NCI-H345 (cell line): ENCODE measurements around the gene NSFL1C.
A peak's percentile ranks its signal among the peaks of the same experiment; 100 is the strongest.
"Not testable (repeated sequence)": the region's sequence is repeated elsewhere in the genome, so short reads cannot be mapped to it uniquely, and the experiment has no call there.

Experiments
- DNase-seq: peaks from one replicate; lab custom pipeline; 2025; lab: John Stamatoyannopoulos, UW

The NSFL1C gene

DNA sequence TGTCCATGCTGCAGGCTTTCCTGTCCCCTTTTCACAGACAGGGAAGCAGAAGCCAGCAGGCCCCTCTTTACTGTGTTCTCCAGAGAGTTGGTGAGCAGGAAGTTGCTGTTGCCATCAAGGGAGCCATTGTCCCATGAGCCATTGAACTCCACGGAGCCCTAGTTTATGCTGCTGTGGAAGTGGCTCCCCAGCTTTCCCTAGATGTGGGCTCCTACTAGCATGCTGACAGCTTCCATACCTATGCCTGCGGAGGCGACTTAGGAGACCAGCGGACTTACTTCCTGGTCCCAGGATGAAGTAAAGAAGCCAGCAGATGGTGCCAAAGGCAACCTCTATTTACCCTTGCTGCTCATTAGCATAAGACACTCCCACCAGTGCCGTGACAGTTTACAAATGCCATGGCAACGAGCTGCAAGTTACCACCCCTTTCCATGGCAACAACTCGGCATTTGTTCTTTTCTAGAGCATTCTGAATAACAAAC lies 43.0 kb downstream of the NSFL1C start:
- DNase-seq = peak; percentile 73

DNA sequence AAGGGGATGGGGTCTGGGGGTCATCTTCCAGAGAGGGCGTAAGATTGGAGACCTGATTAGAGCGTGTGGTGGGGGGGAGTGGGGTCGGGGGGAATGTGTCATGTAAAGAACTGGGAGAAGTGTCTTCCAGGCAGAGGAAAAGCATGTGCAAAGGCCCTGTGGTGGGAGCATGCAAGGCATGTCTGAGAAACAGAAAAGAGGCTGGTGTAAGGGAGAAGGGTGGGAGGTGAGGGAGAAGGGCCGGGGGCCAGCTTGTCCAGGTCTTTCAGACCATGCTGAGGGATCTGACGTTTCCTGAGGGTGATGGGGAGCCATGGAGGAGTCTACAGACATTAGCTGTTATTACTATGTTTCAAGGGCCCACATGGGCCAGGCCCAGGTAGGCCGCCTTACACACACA lies 43.4 kb downstream of the NSFL1C start:
- DNase-seq = no peak

DNA sequence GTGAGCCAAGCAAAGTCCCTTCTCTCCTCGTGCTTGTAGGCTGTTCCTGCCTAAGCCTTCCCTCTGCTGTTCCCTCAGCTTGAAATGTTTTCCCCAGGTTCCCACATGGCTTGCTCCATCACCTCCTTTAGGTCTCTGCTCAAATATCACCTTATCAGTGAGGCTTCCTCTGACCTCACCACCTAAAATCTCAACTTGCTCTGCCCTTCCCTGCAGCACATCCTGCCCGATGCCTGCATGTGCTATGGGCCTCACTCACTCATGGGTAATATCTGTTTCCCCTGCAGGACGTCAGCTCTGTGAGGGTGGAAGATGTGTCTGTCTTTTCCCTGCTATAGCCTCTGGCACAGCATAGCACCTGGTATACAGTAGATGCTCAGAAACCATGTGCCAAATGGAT lies 43.9 kb downstream of the NSFL1C start:
- no peak for DNase-seq

DNA sequence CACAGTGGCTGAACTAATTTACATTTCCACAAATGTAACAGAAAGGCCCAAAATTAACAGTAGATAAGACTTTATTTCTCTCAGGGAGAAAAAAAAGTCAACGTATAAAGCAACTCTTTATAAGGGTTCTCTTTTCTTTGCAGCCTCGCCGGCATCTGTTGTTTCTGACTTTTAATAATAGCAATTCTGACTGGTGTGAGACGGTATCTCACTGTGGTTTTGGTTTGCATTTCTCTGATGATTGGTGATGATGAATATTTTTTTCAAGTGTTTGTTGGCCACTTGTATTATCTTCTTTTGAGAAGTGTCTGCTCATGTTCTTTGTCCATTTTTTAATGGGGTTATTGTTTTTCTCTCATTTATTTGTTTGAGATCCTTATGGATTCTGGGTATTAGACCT lies 46.6 kb downstream of the NSFL1C start:
- DNase-seq = no peak

DNA sequence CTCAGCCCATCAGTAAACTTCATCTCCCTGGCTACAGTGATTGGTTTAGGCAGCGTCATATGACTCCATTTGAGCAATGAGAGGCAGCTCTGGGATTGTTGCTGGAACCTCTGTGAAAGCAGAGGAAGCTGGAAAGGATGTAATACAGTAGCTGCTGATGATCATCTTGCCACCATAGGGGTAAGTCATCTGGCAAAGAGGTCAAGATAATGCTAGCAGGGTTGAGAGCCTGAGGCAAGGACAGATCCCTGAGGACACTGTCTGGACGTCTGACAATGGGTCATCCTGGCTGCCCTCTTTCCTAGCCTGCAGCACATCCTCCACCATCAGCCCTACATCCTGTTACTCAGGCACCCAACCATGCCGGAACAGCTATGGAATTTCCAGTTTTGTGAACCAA lies 48.3 kb downstream of the NSFL1C start:
- no peak for DNase-seq

DNA sequence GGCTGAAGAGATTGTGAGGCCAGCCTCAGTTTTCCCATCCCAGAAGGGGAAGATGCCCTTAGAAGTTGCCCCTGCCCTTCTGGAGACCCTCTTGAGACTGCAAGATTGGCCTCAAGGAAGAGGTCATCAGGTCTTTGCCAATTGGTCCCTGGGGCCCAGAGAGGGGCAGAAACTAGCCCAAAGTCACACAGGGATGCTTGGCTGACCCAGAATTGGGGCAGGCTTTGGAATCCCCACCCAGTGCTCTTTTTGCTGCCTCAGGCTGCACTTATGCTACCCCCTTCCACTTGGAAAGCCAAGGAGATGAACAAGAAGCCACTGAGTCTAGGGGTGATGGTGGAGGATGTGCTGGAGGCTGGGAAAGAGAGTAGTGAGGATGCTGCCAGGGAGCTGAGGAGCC lies 48.9 kb downstream of the NSFL1C start:
- no peak for DNase-seq

DNA sequence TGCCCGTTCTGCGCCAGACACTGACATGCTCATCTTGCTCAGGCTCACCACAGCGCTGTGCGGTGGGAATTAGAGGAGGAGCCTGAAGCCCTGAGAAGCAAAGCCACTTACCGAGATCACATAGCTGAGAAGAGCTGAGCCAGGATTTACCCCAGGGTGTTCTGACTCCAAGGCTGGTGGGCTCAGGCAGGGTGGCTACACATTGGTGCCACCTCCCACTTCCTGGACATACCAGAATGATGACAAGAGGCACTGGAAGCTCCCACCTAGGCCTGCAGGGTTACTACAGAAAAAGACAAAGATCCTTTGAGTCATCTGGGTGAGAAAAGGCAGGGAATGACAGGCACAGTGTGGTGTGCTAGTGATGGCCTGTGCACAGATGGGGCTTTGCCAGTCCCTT lies 49.4 kb downstream of the NSFL1C start:
- no peak for DNase-seq

DNA sequence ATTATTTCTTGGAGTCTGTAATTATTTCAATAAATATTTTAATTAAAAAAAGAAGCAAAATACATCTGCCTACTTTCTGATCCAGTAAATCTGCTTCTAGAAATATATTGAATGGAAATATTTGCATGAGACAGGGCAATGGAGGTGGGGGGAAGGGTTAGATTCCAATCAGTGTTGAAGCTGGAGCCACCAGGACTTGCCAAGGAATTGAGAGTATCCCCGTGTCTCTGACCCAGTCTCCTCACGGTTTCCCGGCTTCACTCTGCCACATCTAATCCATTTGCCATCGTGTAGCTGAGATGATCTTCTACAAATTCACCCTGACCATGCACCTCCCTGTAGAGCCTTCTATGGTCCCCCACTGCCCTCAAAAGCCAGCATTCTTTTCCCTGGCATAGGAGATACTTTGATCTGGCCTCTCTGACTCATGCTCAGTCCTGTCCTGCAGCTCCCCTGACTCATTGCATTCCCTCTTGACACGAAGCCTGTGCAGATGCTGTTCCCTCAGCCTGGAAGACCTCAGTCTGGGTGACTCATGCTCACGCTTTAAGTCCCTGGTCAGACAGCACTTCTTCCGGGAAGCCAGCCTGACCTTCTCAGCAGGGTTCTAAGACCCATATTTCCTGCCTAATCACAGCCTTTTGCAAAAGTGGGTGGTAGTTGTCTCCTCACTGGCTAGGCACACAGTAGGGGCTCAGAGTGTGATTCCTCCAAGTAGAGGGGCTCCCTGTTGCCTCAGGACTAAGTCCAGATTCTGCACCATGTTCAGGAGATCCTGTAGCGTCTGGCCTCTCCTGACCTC lies 50.8 kb downstream of the NSFL1C start:
- no peak for DNase-seq

DNA sequence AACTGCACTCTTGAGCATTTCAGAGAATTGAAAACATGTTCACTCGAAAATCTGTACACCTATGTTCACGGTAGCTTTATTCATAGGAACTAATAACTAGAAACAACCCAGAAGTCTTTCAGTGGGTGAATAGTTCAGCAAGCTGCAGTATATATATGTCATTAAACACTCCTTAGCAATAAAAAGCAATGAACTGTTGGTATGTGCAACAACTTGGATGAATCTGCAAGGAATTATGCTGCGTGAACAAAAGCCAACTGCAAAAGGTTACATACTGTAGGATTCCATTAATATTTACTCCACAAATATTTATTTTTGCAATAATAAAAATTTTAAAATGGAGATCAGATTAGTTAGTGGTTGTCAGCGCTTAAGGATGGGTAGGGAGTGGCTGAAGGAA lies 51.7 kb downstream of the NSFL1C start:
- no peak for DNase-seq

DNA sequence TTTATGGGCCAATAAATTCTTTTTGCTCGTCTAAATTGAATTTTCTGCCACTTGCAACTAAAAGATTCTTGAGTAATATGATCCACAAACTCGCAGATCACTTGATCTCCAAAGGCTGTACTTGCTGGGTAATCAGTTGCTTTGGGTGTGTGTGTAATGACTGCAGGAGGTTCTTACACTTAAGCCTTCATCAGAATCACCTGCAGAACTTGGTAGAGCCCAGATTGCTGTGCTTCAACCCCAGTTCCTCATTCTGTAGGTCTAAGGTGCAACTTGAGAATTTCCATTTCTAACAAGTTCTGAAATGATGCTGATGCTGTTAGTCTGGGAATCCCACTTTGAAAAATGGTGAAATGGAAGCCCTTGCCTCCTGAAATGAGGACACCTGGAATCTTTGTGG lies 60.8 kb downstream of the NSFL1C start:
- no peak for DNase-seq

DNA sequence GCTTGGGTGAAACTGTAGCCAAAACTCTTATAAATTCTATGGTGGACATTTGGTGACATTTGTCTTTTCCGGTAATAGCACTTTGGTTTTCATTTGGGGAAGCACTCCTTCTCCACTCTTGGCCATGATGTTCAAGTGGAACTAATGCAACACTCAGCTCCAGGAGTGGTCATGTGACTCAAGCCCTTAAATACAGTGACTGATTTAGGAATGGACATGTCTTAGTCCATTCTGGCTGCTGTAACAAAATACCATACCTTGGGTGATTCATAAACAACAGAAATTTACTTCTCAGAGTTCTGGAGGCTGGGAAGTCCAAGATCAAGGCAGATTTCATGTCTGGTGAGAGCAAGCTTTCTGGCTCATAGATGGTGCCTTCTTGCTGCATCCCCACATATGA lies 63.0 kb downstream of the NSFL1C start:
- DNase-seq = no peak

DNA sequence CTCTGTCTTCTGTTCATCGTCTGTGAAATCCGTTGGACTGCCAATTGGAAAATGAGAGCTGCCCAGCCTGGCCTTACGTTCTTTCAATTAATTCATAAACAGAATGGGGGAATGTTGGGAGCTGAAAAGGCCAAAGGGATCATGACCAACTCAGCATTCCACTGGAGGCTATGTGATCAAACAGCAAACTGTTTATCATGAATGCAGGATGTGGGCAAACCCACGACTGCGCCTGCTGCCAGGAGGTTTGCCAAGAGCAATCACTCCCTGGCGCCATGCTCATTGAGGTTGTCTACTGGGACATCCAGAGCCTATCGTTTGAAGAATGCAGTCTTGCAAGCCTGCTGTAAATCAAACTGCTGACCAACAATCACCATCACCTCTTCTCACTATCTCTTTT lies 64.5 kb downstream of the NSFL1C start:
- no peak for DNase-seq

DNA sequence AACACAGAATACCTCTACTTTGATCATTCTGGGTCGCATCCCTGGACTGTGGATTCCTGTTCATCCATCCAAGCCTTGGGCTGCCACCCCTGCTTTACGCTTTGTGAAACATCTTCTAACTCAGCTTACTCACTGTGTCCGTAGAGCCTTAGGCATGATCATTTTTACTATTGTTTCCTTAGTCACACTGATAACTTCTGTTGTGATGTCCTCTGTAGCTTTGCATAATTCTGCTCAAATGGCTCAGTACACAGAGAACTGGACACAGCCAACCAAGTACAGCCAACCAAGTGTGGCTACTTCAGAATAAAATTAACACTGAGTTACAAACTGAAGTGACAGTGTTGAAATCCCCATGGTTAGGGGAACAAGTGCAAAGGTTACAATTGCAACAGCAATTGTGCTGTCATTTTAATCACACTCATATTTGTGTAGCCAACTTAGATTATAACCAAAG lies 65.2 kb downstream of the NSFL1C start:
- DNase-seq = no peak

DNA sequence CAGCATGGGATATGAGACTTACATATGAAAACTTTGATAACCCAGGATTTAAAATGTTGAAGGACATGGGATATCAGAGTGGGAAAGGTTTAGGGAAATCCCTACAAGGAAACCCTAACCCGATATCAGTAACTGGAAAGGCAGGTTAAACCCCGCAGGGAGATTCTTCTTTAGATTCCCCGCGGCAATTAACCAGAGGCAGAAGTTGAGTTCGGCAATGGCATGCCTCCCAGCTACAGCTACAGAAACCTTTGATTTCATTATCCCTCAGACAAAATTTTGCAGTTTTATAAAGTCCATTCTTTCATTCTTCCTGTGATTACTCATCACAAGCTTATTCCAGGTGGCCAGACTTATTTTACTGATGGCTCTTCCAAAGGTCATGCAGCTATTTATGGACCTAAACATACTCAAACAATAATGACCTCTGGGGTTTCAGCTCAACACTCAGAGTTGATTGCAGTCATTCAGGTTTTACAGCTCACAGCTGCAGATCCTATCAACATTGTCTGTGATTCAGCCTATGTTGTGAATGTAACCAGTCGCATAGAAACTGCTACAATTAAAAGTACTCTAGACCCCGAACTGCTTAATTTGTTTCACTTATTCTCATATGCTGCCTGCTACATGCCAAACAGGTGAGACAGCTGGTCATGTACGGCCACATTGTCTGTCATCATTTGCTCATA lies 66.8 kb downstream of the NSFL1C start:
- DNase-seq = peak; percentile 76

DNA sequence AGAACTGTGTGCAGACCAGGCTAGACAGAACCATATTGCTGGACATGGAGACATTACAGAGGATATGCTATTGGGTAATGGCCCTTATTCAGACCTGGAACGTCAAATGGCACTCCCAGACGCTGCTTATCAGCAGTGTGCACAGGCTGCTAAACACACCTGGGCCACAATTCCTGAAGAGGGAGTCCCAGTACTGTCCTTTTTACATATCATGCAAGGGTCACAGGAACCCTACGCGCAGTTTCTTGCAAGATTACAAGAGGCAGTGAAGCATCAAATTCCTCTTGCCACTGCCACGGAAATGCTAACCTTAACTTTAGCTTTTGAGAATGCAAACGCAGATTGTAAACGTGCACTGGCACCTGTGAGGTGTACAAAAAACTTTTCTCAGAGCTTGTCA lies 68.5 kb downstream of the NSFL1C start:
- not testable (repeated sequence) for DNase-seq

DNA sequence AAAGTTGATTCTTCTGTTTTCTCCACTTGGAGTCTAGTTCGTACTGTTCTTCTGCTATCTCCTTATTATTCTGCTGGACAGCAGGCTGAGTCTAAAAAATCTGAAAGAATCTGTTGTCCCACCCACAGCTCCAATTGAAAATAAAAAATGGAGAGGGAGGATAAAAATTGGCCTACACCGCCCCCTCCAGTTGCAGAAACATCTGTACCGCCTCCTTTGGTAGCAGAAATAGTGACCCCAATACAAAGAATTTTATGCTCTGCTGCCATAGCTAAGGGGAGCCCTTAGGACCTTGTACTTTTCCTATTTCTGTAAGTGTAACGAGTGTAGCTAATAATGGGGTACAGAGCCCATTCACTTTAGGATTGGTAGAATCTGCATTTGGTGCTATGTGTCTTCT lies 68.9 kb downstream of the NSFL1C start:
- no peak for DNase-seq

DNA sequence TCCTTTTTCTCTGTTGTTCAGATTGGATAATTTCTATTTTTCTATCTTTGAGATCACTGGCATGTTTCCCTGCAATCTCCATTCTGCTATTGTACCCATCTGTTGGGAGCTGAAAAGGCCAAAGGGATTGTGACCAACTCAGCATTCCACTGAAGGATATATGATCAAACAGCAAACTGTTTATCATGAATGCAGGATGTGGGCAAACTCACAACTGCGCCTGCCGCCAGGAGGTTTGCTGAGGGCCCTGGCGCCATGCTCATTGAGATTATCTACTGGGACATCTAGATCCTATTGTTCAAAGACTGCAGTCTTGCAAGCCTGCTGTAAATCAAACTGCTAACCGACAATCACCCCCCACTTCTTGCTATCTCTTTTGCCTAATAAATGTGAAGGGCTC lies 69.9 kb downstream of the NSFL1C start:
- DNase-seq = no peak

DNA sequence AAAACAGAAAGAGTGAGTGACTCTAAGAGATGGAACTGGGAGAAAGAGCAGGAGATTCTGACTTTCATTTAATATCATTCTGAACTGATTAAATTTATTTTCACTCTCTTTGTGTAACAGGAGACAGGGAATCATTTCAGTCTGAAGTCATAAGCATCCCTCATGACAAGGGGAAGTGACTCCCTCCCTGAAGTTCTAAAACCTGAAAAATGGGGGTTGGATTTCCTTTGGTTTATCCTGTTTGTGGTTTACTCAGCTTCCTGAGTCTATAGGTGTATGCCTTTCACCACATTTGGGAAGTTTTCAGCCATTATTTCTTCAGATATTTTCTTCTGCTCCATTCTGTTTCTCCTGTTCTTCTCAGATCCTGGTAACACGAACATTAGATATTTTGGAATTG lies 70.4 kb downstream of the NSFL1C start:
- DNase-seq = no peak

DNA sequence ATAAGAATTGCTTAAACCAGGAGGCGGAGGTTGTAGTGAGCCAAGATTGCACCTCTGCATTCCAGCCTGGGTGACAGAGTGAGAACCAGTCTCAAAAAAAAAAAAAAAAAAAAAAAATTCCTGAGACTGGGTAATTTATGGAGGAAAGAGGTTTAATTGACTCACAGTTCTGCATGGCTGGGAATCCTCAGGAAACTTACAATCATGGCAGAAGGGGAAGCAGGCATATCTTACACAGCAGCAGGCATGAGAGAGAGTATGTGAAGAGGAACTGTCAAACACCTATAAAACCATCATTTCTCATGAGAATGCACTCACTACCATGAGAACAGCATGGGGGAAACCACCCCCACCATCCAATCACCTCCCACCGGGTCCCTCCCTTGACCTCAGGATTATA lies 72.0 kb downstream of the NSFL1C start:
- DNase-seq = no peak

DNA sequence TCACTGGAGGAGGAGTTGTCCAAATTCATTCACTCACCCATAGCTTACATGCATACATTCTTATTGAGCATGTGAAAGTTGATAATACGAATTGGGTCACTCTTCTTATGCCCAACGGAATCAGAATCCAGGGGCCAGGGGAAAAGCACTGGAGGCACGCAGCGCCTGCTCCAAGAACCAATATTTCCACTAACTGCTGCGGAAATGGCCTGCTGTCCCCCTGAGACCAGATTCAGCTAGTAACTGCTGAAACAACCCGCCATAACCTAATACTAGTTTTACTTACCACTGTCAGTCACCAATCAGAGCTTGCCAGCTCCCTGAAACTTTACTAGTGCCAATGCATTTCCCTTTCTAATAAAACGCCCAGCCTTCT lies 73.2 kb downstream of the NSFL1C start:
- no peak for DNase-seq

DNA sequence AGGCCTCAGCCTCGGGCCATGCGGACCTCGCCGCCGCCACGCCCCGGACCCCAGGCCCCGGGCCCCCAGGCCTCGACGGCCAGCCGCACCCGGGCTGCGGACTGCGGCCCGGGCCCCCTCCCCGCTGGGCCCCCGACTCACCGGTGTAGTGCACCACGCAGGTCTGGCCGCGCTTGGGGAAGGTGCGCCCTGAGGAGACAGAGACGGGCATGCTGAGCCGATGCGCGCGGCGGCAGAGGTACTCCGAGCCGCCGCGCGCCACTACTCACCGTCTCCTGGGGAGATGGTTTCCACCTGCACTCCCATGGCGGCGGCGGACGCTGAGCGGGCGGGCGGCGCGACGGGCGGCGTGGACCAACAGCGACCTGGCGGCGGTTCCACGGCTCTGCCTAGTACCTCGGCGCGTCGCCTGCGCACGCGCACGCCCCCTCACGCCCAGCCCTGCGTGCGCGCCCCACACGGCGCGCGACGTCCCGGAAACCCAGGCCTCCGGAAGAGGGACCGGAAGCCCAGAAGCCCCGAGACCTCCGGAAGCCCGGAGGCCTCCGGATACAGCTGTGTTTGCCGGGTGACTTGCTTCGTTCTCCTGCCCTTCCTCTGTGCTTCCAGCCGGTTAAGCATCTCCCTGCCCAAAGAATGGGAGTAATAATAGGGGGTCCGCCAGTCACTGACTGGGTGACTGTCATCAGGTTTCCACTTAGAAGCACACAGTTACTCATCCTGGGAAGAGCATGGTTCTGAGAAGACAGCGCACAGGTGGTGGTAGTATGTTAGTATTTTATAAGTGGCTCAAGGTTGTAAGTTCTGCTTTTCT lies 73.7 kb downstream of the NSFL1C start, which contains the start of gene FKBP1A:
FKBP1A (minus strand) TSS at position 362 of the 814 bp plus-strand sequence; CDS start at position 306, 56 bp downstream.
- DNase-seq = peak; percentile 97

DNA sequence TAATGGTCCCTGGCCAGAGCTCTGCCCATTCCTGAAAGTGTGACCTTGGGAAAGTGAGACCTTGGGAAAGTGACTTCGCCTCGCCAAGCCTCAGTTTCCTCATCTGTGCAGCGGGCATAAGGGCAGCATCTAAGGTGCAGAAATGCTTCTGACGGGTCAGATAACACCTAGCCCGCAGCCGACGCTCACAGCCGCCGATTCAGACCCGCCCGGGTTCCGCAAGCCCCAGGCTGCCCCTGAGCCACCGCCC lies 74.3 kb downstream of the NSFL1C start:
- DNase-seq = no peak
